SK-N-MC (cell line): ENCODE measurements around the gene FBXL2.

Source experiments
- EZH2 ChIP-seq: fragments of 200-600 bp; sonication (generic); IDR thresholded peaks from one replicate; pipeline ENCODE4 v1.6.1; 2017; ENCODE audit warnings: antibody characterized with exemption
- FOXP2 ChIP-seq: optimal IDR thresholded peaks from 2 replicates; pipeline ENCODE3; 2011; ENCODE audit warnings: mild to moderate bottlenecking, moderate library complexity; ENCODE audit not compliant: insufficient read depth; ENCODE audit errors: extremely low read length, control extremely low read depth
- POLR2AphosphoS5 ChIP-seq: IDR thresholded peaks from 2 replicates; pipeline ENCODE4 v1.6.1; 2012; ENCODE audit warnings: mild to moderate bottlenecking, low read depth, low read length, borderline replicate concordance

- TF ChIP-seq FOXP2, result no peak
- no peak for TF ChIP-seq POLR2AphosphoS5
- TF ChIP-seq EZH2, result no peak
These were observed 43.4 kb upstream of the FBXL2 start for GRCh38 chr3:33233884-33234283.
